Right lobe of liver (tissue), 4 donors: ENCODE results near the gene P2RY10.

Experiments used
- CTCF ChIP-seq, 4 donors: fragments of 200-600 bp in 3 of 4; fragments of 450-650 bp in 1 of 4; IDR thresholded peaks; one replicate each; pipeline versions ENCODE4 v1.5.1 to v1.8.0; 2016 to 2022; ENCODE audit warnings: antibody characterized with exemption in 4 of 4, mild to moderate bottlenecking in 2 of 4
- POLR2A ChIP-seq: fragments of 450-650 bp; IDR thresholded peaks from one replicate; pipeline ENCODE4 v1.6.1; 2017; ENCODE audit warnings: antibody characterized with exemption, mild to moderate bottlenecking
- donor health status: DM: no; HTN: no; CAD: no.
- donor health status: DM: no; HTN: no; CAD: no.
- donor health status: DM: no; HTN: yes; CAD: no.

GRCh38 chrX:78922754-78923153, 22.4 kb upstream of the P2RY10 start:
- TF ChIP-seq CTCF (IDR thresholded peaks at IDR 0.05): no peak
- TF ChIP-seq POLR2A: no peak
